ENCODE data around the gene PROC. TPM values are rescaled to one million over a fixed set of nuclear protein-coding genes. Genes with fewer than 3 reads are reported as not detected.

PROC gene
- polyA plus RNA-seq, 1 donor: 7.8 TPM

Other genes with a start within 250 kb of the PROC start
- gene CYP27C1, start 198.1 kb upstream of the PROC start, polyA plus RNA-seq: 2.0 TPM
- 40.5 TPM for gene ERCC3, start 124.3 kb upstream of the PROC start, polyA plus RNA-seq
- gene MAP3K2, start 30.5 kb upstream of the PROC start, polyA plus RNA-seq: 27.5 TPM
- gene IWS1, start 108.1 kb downstream of the PROC start, polyA plus RNA-seq: 53.1 TPM
- 254 TPM for gene MYO7B, start 117.3 kb downstream of the PROC start, polyA plus RNA-seq
- 1.5 TPM for gene GPR17, start 227.7 kb downstream of the PROC start, polyA plus RNA-seq

Data from large intestine (tissue), 1 donor.